GM19239 (cell line): ENCODE measurements around the gene HNRNPL.
A peak's percentile ranks its signal among the peaks of the same experiment; 100 is the strongest.
"Not testable (repeated sequence)": the region's sequence is repeated elsewhere in the genome, so short reads cannot be mapped to it uniquely, and the experiment has no call there.

Source experiments
- DNase-seq: peaks from one replicate; pipeline ENCODE4 v3.0.0; 2011; ENCODE audit warnings: low spot score; ENCODE audit not compliant: insufficient read length
- FAIRE-seq: peaks from 2 replicates; lab custom pipeline; 2011; peaks lifted over from hg19 to GRCh38; lab: Jason Lieb, UNC

HNRNPL gene

DNA sequence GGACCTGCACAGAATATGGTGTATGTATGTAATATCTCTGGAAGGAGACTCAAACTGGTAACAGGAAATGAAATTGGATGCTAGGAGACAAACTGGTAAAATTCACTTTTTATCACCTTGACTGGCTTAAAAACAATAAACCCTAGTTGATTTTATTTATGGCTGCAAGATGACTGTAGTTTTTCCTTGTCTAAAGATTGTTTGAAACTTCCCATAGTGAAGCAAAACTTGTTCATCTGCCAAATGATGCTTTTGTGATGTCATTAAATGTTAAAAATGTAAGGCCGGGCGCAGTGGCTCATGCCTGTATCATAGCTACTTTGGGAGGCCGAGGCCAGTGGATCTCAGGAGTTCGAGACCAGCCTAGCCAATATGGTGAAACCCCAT, 15.7 kb downstream of the HNRNPL start:
- FAIRE-seq: no peak

DNA sequence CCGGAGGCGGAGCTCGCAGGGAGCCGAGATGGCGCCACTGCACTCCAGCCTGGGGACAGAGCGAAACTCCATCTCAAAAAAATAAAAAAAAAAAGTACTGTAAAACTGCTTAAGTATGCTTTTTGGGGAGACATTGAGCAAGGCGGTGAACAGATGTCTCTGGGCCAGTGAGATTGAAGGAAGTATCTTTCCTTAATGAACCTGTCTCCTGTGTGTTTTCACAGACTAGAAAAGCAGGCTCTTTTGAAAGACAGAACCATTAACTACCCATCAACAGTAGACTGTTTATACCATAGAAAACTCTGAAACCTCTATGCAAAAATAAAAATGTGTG, 16.7 kb downstream of the HNRNPL start:
- DNase-seq (no peak), FAIRE-seq (no peak)

More for the DNA sequence above, 15.7 kb downstream of the HNRNPL start:
- DNase-seq: no peak

DNA sequence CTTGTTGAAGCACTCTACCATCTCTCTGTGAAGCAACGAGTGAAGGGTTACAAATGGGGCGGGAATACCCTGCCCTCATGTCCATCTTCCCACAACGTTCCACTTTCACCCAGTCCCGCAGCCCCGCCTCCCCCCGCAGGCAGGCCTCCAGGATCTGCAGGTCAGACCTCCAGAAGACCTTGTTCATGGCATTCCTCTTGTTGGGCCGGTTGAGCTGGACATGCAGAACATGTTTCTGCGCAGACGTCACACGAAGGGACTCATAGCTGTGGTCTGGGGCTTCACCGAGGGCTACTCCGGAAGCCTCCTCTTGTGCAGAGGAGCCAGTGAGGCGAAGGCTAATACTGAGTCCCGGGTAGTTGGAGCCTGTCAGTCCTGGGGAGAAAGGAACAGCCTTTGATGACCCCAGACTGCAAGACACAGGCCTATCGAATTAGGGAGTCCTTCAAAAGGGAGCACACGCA, 18.6 kb downstream of the HNRNPL start:
- peak; percentile 71 for DNase-seq
- no peak for FAIRE-seq

GRCh38 chr19:38830039-38830733, 19.6 kb downstream of the HNRNPL start:
- DNase-seq (no peak), FAIRE-seq (no peak)

GRCh38 chr19:38829203-38829602, 20.6 kb downstream of the HNRNPL start:
- not testable (repeated sequence) for DNase-seq, FAIRE-seq

DNA sequence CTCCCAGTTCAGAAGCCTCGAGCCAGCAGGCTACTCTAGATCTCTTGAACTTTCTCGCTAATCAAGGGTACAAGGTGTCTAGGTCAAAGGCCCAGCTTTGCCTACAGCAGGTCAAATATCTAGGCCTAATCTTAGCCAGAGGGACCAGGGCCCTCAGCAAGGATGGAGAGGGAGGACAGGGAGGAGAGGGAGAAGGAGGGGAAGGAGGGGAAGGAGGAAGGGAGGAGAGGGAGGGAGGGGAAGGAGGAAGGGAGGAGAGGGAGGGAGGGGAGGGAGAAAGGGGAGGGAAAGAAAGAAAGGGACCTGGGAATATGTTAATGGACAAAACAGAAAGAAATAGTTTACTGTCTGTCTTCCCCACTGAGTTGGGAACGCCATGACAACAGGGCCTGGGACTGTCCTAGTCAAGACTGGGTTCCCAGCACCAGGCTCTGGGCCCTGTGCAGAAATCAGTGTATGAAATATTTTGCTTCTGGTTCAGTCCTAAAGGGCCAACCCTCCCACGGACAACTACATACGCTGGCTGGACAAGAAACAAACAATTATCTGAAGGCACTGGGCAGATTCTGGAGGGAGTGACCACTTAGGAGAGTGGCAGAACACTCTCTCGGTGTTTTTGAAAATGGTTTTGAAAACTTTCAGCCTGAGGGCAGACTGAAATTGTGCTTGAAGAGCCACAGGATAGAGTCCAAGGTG, 22.8 kb downstream of the HNRNPL start:
- DNase-seq: no peak
- no peak for FAIRE-seq

- FAIRE-seq: not testable (repeated sequence)
Observed at GRCh38 chr19:38825936-38826335, 23.9 kb downstream of the HNRNPL start.

DNA sequence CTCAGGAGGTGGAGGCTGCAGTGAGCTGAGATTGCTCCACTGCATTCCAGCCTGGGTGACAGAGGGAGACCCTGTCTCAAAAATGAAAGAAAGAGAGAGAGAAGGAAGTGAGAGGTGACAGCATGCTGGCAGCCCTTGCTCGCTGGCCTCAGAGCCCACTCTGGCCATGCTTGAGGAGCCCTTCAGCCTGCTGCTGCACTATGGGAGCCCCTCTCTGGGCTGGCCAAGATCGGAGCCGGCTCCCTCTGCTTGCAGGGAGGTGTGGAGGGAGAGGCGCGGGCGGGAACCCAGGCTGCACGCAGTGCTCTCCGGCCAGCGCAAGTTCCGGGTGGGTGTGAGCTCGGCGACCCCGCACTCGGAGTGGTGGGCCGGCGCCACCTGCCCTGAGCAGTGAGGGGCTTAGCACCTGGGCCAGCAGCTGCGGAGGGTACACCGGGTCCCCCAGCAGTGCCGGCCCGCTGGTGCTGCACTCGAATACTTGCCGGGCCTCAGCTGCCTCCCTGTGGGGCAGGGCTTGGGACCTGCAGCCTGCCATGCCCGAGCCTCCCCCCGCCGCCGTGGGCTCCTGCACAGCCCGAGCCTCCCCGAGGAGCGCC, 28.5 kb downstream of the HNRNPL start:
- not testable (repeated sequence) for FAIRE-seq, DNase-seq

More at GRCh38 chr19:38825936-38826335, 23.9 kb downstream of the HNRNPL start:
- DNase-seq: not testable (repeated sequence)

DNA sequence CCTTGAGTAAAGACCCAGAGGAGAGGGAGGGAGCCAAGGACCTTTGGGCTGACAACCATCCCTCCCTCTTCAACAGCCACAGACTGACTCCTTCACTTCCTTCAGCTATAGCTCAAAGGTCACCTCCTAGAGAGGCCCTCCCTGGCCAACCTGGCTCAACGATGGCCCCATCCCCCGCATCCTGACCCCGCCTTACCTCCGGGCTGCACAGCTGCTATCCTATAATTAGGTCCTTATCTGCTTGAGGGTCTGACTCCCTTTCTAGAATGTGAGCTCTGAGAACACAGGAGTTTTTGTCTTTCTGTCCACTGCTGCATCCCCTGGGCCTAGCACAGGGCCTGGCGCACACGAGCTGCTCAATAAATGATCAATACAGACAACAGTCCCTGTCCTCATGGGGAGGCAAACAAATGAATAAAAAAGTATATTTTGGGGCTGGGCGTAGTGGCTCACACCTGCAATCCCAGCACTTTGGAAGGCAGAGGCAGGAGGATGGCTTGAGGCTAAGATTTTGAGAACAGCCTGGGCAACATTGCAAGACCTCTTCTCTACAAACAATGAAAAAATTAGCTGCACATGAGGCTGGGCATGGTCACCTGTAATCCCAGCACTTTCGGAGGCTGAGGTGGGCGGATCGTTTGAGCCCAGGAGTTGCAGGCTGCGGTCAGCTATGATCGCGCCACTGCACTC, 30.4 kb downstream of the HNRNPL start:
- FAIRE-seq: no peak
- no peak for DNase-seq

- FAIRE-seq: no peak
- DNase-seq: no peak
Observed at GRCh38 chr19:38817081-38817480, 32.7 kb downstream of the HNRNPL start.

- DNase-seq: no peak
- no peak for FAIRE-seq
Observed at GRCh38 chr19:38816131-38816750, 33.5 kb downstream of the HNRNPL start.

DNA sequence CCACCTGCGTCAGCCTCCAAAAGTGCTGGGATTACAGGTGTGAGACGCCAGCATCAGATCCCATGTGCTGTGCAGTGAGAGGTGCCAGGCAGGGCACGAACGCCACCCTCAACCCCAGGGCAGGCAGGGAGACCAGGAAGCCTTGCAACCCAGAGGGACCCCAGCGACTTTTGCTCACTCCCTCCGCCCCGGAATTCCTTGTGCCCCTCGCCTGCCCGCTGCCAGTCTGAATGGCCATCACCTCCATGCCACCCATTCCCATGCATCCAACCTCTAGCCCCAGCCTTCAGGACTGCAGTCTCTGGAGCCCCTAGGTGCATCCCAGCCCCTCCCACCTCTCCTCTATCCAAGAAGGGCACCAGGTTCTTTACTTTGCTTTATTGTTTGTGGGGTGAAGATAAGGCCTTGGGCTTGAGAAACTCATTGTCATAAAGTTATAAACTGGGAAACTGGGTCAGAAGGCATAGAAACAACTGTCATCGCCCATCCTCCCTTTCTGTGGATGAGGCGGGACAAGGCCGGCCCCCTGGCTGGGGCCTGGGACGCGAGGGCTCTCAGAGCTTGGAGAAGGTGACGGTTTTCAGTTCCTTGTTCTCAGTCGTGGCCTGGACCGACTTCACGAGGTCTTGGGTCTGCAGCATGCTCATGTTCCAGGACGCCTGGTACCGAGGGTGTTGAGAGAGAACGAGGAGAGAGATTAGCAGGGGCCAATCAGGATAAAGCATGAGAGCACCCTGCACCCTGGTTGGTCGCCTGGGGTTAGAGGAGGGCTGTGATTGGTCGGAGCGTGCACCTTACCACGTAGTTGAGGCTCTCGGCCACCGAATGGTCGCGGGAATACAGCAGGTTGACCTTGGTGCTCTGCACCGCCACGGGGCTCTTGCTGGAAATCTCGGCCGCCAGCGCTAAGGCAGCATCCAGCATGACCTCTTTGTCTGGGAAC, 34.5 kb downstream of the HNRNPL start:
- FAIRE-seq: no peak

DNA sequence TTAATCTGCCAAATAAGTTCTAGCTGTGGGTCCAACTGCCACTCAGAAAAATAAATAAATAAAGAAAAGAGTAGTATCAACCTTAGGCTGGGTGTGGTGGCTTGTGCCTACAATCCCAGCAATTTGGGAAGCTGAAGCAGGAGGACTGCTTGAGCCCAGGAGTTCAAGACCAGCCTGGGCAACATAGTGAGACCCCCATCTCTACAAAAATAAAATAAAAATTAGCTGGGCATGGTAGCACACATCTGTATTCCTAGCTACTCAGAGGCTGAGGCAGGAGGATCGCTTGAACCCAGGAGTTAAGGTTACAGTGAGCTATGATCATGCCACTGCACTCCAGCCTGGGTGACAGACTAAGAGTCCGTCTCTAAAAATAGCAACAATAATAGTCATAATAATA, 35.9 kb downstream of the HNRNPL start:
- not testable (repeated sequence) for DNase-seq, FAIRE-seq

More for the DNA sequence above, 34.5 kb downstream of the HNRNPL start:
- DNase-seq: no peak

- no peak for FAIRE-seq
- DNase-seq: no peak
Observed at GRCh38 chr19:38813323-38813722, 36.5 kb downstream of the HNRNPL start.

- FAIRE-seq: no peak
Observed at GRCh38 chr19:38812841-38813320, 36.9 kb downstream of the HNRNPL start, which contains the start of gene LGALS4. LGALS4 (minus strand) TSS chr19:38812945; CDS start chr19:38812886, 59 bp downstream.

DNA sequence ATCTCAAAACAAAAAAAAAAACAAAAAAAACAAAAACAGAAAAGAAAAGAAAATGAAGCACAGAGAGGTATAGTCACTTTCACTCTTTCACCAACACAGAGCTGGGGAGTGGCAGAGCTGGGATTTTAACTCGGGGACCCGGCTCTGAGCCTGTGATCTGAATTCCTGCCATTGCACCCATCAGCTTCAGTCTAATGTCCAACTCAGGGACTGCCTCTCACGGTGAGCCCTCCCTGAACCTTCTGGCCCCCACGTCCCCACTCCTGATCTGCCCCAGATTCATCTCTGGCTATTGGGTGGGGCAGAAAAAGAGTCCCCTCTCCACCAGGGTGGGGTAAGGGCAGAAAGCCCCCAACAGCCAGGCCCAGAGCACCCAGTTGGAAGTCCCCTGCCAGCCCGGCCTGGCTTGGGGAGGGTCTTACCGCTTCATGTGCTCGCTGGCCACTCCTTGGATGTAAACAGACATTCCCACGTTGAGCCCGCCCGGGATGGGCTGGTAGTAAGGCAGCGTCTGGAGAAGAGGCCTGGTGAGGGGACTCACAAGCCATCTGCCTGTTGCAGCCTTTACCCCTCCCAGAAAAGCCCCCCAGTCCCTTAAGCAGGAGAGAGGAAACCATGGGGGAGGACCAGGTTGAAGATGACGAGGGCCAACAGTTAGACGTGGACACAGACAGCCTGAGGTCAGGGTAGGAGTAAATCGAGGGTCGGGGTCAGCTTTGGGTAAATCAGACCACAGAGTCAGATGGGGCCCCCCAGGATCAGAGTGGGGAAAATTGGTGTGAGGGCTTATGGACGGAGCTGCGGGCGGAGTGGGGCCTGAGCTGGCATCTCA, 37.6 kb downstream of the HNRNPL start:
- DNase-seq: no peak
- no peak for FAIRE-seq

More at GRCh38 chr19:38812841-38813320, 36.9 kb downstream of the HNRNPL start, which contains the start of gene LGALS4:
- no peak for DNase-seq

- DNase-seq (no peak), FAIRE-seq (no peak)
Observed at GRCh38 chr19:38809592-38810252, 40.1 kb downstream of the HNRNPL start.
